Astrocyte (in vitro differentiated cells and primary cell): Measurements from ENCODE around the gene EXOSC7. TPM values are rescaled to one million over a fixed set of nuclear protein-coding genes. Genes with fewer than 3 reads are reported as not detected.

Experiments used
- DNase-seq: peaks from one replicate; pipeline ENCODE4 v3.0.0-alpha.2; 2010; ENCODE audit warnings: low read depth
- FAIRE-seq: peaks from 2 replicates; lab custom pipeline; 2011; peaks lifted over from hg19 to GRCh38; lab: Jason Lieb, UNC
- H2AFZ ChIP-seq: 2 replicates; pipeline ENCODE4 v1.6.0; 2012; ENCODE audit warnings: low read depth, low read length, inconsistent platforms
- H3K27ac ChIP-seq: 2 replicates; pipeline ENCODE4 v1.5.1; 2011; ENCODE audit warnings: low read depth, low read length, inconsistent platforms
- H3K27me3 ChIP-seq: 2 replicates; pipeline ENCODE4 v1.6.0; 2011; ENCODE audit warnings: low read length, inconsistent platforms; ENCODE audit not compliant: insufficient read depth
- H3K36me3 ChIP-seq: 2 replicates; pipeline ENCODE4 v1.5.1; 2011; ENCODE audit warnings: low read length, inconsistent platforms; ENCODE audit not compliant: insufficient read depth
- H3K4me1 ChIP-seq: 2 replicates; pipeline ENCODE4 v1.5.1; 2011; ENCODE audit warnings: low read length, inconsistent platforms; ENCODE audit not compliant: insufficient read depth
- H3K4me2 ChIP-seq: 2 replicates; pipeline ENCODE4 v1.6.0; 2012; ENCODE audit warnings: low read length, inconsistent platforms
- H3K4me3 ChIP-seq: 2 replicates; pipeline ENCODE4 v1.5.1; 2011; ENCODE audit warnings: low read depth, mild to moderate bottlenecking, low read length, inconsistent platforms; ENCODE audit not compliant: insufficient read depth
- H3K79me2 ChIP-seq: 2 replicates; pipeline ENCODE4 v1.6.0; 2012; ENCODE audit warnings: mild to moderate bottlenecking, low read length, inconsistent platforms; ENCODE audit not compliant: insufficient read depth
- H3K9ac ChIP-seq: 2 replicates; pipeline ENCODE4 v1.6.0; 2012; ENCODE audit warnings: mild to moderate bottlenecking, low read length, inconsistent platforms
- H3K9me3 ChIP-seq: 2 replicates; pipeline ENCODE4 v1.5.1; 2012; ENCODE audit warnings: low read depth, mild to moderate bottlenecking, low read length, inconsistent platforms; ENCODE audit not compliant: insufficient read depth
- H4K20me1 ChIP-seq: 2 replicates; pipeline ENCODE4 v1.6.0; 2012; ENCODE audit warnings: low read length, inconsistent platforms; ENCODE audit not compliant: insufficient read depth
- H3K27ac Mint-ChIP-seq: one replicate; pipeline ENCODE4 v1.8.0; 2021; ENCODE audit warnings: mild to moderate bottlenecking, mixed read lengths; ENCODE audit not compliant: unreplicated experiment
- H3K27me3 Mint-ChIP-seq: one replicate; pipeline ENCODE4 v1.8.0; 2021; ENCODE audit warnings: low read depth, mixed read lengths; ENCODE audit not compliant: unreplicated experiment
- H3K36me3 Mint-ChIP-seq: one replicate; pipeline ENCODE4 v1.8.0; 2021; ENCODE audit warnings: low read depth, mixed read lengths; ENCODE audit not compliant: unreplicated experiment
- H3K4me1 Mint-ChIP-seq: one replicate; pipeline ENCODE4 v1.8.0; 2021; ENCODE audit warnings: low read depth, mixed read lengths; ENCODE audit not compliant: unreplicated experiment
- H3K4me3 Mint-ChIP-seq: one replicate; pipeline ENCODE4 v1.8.0; 2021; ENCODE audit warnings: mild to moderate bottlenecking, moderate library complexity, mixed read lengths; ENCODE audit not compliant: unreplicated experiment
- H3K9me3 Mint-ChIP-seq: one replicate; pipeline ENCODE4 v1.8.0; 2021; ENCODE audit warnings: mild to moderate bottlenecking, mixed read lengths; ENCODE audit not compliant: unreplicated experiment
- EZH2 ChIP-seq: IDR thresholded peaks from 2 replicates; pipeline ENCODE4 v1.6.1; 2012; ENCODE audit warnings: mild to moderate bottlenecking, low read length, inconsistent platforms; ENCODE audit not compliant: insufficient read depth
- total RNA-seq: library from RNA; stranded (reverse); gene quantifications from 2 replicates; pipeline ENCODE4 v1.2.1, GENCODE V29; 2021
- TF ChIP-seq, protein P1 (sequence below): IDR thresholded peaks from 2 replicates; pipeline ENCODE4 v1.5.1; 2011; ENCODE audit warnings: low read depth, mild to moderate bottlenecking, inconsistent platforms, low read length, moderate library complexity; ENCODE audit not compliant: insufficient read depth

The EXOSC7 gene
- total RNA-seq, 1 donor from 2014 or later, result 38.6 TPM

DNA sequence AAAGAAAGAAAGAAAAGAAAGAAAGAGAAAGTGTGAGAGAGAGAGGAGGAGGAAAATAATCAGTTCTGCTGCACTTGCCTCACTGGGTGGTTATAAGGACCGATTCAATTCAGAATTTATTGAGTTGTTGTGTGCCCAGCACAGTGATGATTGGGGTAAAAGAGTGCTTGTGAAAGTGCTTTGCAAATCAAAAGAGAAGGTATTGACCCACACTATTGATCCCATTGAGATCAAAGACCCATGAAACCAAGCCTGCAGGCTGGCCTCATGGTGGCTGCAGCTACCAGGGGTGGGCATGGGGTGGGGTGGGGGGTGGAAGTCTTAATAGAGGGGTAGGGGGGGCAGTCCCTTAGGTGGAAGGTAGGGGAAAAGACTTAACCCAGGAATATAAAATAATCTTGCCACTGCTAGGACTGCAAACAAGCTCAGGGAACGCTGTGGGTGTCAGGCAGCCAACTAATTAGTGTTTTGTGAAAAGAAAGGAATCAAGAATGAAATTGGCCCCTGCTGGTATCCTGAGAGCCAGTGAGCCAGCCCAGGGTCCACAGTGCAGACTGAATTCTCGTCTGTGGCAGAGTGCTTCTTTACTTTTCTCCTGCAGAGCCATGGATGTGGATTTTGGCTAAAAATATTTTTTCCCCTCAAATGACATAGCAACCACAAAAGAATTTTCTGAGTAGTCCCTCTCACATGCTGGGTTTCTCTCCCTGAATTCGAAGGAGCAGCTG is 84.3 kb downstream of the EXOSC7 start:
- Histone ChIP-seq H4K20me1 (no peaks in the 10 kb centered on the region), H2AFZ (no peak overlapping the region), H3K4me2 (no peak overlapping the region), H3K9me3 (no peaks in the 10 kb centered on the region), H3K4me3 (no peak overlapping the region), H3K4me1 (peaks cover 40% of the 10 kb centered on the region), H3K27ac (no peak overlapping the region), H3K27me3 (no peaks in the 10 kb centered on the region), H3K9ac (peak overlapping the region; percentile 17), H3K36me3 (no peaks in the 10 kb centered on the region), H3K79me2 (no peaks in the 10 kb centered on the region)
- FAIRE-seq (no peak), DNase-seq (no peak)
- Mint-ChIP-seq H3K9me3 (no peaks in the 10 kb centered on the region), H3K27me3 (no peaks in the 10 kb centered on the region), H3K4me3 (no peak overlapping the region), H3K4me1 (peaks cover 36% of the 10 kb centered on the region), H3K36me3 (no peaks in the 10 kb centered on the region), H3K27ac (peak overlapping the region; percentile 58)
- no peak for TF ChIP-seq EZH2
- TF ChIP-seq, protein P1, sequence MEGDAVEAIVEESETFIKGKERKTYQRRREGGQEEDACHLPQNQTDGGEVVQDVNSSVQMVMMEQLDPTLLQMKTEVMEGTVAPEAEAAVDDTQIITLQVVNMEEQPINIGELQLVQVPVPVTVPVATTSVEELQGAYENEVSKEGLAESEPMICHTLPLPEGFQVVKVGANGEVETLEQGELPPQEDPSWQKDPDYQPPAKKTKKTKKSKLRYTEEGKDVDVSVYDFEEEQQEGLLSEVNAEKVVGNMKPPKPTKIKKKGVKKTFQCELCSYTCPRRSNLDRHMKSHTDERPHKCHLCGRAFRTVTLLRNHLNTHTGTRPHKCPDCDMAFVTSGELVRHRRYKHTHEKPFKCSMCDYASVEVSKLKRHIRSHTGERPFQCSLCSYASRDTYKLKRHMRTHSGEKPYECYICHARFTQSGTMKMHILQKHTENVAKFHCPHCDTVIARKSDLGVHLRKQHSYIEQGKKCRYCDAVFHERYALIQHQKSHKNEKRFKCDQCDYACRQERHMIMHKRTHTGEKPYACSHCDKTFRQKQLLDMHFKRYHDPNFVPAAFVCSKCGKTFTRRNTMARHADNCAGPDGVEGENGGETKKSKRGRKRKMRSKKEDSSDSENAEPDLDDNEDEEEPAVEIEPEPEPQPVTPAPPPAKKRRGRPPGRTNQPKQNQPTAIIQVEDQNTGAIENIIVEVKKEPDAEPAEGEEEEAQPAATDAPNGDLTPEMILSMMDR, result no peak

Other genes starting within 250 kb of the EXOSC7 start
- 1.2 and 2.2 TPM in 2 replicates for gene ZNF501, start 246.6 kb upstream of the EXOSC7 start, total RNA-seq
- 17.8 and 19.5 TPM in 2 replicates for gene KIAA1143, start 214.6 kb upstream of the EXOSC7 start, total RNA-seq
- gene KIF15, start 214.4 kb upstream of the EXOSC7 start, total RNA-seq, result 0.82 and 1.5 TPM in 2 replicates
- 6.9 and 7.9 TPM in 2 replicates for gene TMEM42, start 114.3 kb upstream of the EXOSC7 start, total RNA-seq
- gene TGM4, start 101.6 kb upstream of the EXOSC7 start, total RNA-seq, result 0.18 TPM in 1 of 2 replicates, not detected in the other
- 64.5 and 66.6 TPM in 2 replicates for gene ZDHHC3, start 70 bp upstream of the EXOSC7 start, total RNA-seq
- gene CLEC3B, start 50.1 kb downstream of the EXOSC7 start, total RNA-seq, result 0.32 TPM in 1 of 2 replicates, not detected in the other
- 4.2 and 6.8 TPM in 2 replicates for gene CDCP1, start 170.1 kb downstream of the EXOSC7 start, total RNA-seq